HG02642 (cell line): ENCODE measurements around the gene TRDN.
"Not testable (repeated sequence)": the region's sequence is repeated elsewhere in the genome, so short reads cannot be mapped to it uniquely, and the experiment has no call there.

Experiments
- ATAC-seq: cut with Tn5 transposase; IDR thresholded peaks from one replicate; pipeline ENCODE4 v1.9.1; 2021; ENCODE audit warnings: mild to moderate bottlenecking; ENCODE audit not compliant: unreplicated experiment, poor library complexity

Gene TRDN

DNA sequence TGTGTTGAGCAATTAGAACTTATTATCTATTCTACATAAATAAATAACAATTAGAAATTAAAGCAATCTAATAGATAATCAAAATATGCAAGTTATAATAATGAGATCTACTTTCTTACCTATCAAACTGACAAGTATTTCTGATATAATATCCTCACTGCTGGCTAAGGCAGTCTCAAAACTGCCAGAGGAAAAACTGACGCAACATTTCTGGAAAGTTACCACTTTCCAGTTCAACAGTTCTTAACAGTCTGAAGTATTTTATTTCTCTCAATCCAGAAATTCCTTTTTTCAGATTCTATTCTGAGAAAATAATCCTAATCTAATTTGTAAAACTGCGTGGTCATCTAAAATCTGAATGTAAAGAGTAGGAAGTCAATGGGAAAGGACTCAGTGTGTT, 121.0 kb downstream of the TRDN start:
- no peak for ATAC-seq

DNA sequence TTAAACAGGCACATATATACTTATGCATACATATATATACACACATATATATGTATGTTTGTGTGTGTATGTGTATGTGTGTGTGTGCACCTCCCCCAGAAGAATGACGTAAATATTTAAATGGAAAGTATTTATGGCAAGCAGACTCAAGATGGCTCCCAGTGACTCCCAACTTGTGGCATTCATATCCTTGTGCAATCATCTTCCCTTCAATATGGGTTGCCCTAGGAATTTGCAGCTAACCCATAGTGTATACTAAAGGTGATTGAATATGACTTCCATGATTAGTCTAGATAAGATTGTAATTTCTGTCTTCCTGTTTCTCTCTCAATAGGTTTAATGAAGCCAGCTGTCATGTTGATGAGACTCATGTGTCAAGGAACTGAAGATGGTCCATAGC, 127.6 kb downstream of the TRDN start:
- no peak for ATAC-seq

DNA sequence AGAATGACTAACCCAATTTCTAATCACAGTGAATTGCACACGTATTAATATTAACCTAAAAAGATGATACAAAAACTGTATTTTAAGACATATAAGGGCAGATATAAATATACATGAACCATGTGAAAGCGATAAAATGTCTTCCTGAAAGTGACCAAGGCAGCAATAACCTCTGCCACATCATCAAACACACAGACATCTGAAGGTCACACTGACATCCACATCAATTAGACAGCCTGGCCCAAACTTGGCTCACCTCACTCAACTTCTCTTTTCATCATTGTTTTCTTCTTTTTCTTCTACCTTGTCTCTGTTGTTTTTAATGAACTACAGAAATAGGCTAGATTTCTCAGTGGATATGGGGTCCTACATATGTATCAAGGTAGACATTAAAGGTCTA, 128.5 kb downstream of the TRDN start:
- no peak for ATAC-seq

DNA sequence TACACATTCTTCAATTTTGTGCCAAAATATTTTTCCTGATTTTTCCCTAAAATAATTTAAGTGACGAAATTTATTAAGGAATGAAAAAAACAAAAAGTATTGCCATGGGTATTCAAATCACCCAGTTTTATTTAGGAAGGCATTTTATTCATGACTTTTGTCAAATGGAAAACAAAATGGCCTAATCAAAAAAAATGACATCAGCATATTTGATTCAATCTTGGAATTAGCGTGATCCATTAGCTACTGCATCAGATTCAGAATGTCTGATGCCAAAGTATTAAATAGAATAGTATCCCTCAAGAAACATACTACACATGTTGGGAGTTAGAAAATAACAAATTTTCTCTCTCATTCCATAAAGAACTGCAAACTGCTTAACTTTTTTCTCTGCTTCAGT, 129.2 kb downstream of the TRDN start:
- no peak for ATAC-seq

DNA sequence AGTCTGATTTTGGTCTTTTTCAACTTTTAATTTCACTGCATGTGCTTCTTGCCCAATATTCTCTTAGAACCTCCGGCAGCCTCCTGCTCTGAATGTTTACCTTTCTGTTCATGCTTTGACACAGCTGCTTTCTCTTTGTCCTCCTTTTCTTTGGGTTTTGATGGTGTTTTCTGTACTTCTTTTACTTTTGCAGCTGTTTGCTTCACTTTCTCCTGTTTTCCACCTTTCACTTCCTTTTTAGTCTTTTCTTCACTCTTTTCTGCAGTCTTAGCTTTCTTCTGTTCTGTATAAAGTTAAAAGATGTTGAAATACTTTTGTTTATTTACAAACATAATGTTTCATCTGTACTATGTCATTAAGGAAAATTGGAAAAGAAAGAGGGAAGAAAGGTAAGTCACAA, 133.1 kb downstream of the TRDN start:
- ATAC-seq = no peak

DNA sequence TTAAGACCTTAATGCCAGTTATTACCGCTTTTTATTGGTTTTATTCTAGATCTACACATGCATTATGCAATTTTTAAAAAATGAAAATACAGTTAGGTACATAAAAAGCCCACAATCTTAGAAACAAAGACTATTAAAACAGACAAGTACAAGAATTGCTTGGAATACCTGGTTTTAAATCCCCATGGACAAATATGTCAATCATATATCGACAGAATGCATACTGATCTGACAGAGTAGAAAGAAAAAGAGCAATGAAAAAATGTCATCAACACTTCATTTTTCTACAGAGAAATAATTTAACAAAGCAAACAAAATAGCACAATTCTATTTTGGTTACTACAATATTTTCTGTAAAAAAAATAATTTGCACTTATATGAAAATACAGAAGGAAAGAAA, 139.7 kb downstream of the TRDN start:
- ATAC-seq = no peak

DNA sequence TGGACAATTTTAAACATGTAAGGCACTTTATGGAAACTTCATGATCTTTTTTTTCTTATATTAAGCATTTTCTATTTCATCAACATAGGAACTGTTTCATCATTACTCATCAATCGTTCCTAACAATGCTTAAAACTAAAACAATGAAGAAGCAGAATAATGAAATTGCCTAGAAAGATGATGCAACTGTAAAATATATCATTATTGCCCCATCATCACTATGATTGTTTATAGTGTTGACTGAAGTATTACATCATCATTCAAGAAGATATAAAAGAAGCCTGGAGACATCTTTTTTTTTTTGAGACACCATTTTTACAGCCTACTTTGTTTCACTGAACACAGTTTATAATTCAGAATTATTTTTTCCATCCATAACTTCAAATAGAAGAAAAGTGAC, 147.2 kb downstream of the TRDN start:
- ATAC-seq = no peak

DNA sequence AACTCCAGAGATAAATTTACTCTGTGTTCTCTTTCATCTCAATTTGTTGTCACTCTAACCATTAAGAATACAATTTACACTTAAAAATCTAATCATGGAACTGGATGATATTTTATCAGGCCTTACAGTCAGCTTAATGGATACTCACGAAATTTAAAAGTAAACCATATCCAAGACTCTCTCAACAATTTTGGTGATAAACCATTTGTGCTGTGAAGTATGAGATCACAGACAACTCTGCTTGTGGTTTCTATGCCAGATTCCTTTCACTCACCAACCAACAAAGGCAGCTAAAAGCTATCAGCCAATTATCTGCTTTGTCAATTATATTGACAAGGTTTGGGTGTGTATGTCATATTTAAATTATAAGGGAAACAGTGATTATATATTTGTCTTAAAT, 155.8 kb downstream of the TRDN start:
- no peak for ATAC-seq

DNA sequence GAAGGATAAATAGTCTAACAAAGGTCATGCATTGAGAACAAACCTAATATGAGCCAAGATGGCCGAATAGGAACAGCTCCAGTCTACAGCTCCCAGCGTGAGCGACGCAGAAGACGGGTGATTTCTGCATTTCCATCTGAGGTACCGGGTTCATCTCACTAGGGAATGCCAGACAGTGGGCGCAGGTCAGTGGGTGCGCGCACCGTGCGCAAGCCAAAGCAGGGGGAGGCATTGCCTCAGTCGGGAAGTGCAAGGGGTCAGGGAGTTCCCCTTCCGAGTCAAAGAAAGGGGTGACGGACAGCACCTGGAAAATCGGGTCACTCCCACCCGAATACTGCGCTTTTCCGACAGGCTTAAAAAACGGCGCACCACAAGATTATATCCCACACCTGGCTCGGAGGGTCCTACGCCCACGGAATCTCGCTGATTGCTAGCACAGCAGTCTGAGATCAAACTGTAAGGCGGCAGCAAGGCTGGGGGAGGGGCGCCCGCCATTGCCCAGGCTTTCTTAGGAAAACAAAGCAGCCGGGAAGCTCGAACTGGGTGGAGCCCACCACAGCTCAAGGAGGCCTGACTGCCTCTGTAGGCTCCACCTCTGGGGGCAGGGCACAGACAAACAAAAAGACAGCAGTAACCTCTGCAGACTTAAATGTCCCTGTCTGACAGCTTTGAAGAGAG, 164.6 kb downstream of the TRDN start:
- ATAC-seq = not testable (repeated sequence)

DNA sequence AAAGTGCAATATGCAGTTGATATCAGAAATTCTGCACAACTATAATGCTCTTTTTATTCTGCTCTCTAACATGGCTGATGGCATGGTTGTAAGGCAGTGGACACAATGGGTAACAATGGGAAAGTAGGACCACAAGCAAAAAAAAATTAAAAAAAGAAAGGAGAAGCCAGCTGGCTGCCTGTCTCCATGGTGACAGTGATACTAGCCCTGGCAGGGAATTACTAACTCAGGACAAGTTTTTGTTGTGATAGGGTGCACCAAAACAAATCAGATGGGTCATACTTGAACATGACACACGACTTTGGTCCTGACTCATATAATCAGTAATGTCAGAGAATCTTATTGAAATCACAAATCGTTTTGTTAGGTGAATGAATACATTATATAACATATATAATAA, 169.4 kb downstream of the TRDN start:
- no peak for ATAC-seq

DNA sequence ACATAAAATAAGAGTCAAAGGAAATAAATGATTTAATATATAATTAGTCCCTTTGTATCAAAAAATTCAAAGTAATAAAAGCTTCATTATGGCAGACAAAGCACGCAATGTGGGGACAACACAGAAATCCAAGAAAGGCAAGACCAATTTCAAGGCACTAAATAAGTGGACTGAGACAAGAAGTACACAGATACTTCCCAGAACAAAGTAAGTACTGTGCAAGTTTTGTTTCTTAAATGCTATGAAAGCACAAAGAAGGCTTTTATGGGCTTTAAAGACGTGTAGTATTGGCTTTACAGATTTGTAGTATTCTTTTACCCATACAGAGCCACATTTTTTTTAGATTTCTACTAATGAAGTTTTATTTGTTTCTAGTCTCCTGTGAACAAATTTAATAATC, 174.6 kb downstream of the TRDN start:
- ATAC-seq = no peak

DNA sequence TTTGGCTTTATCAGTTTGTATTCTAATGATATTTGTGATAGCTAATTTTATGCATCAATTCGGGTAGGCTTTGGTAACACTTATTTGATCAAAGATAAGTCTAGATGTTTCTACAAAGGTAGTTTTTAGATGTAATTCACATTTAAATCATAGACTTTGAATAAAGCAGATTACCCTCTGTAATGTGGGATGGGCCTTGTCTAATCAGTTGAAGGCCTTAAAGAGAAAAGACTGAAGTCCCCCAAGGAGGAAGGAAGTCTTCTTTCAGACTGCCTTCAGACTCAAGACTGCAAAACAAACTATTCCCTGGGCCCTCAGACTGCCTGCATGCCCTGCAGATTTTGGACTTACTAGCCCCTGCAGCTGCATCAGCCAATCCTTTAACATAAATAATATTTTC, 178.5 kb downstream of the TRDN start:
- no peak for ATAC-seq

DNA sequence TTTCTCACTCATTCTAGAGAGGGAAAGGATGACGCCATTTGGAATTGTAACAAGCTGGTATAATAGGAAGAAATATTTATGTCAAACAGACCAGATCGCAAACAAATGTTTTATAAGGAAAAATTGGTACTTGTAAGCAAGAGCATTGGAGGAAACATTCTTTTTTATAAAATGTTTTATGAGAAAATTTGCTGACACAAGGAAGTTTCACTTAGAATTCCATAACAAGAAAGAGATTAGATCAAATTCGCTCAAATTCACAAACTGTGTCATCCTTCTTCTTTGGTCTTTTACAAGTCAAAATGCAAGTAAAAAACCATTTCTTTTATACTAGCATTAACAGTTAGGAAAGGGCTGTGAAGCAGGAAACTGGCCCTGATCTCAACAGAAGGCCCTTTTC, 179.9 kb downstream of the TRDN start:
- no peak for ATAC-seq

DNA sequence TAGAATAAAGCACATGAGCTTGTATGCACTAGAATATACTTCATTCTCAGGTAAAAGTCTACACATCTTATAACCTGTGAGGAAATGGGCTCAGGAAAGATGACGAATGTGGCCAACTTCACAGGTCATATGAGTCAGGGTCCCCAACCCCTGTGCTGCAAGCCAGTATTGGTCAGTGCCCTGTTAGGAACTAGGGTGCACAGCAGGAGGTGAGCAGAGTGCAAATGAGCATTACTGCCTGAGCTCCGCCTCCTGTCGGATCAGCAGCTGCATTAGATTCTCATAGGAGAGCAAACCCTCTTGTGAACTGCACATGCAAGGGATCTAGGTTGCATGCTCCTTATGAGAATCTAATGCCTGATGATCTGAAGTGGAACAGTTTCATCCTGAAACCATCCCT, 182.3 kb downstream of the TRDN start:
- ATAC-seq = no peak

DNA sequence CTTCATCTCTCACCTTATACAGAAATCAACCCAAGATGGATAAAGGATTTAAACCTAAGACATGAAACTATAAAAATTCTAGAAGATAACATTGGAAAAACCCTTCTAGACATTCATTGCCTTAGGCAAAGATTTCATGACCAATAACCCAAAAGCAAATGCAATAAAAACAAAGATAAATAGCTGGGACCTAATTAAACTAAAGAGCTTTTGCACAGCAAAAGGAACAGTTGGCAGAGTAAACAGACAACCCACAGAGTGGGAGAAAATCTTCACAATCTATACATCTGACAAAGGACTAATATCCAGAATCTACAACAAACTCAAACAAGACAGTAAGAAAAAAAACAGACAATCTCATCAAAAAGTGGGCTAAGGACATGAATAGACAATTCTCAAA, 183.7 kb downstream of the TRDN start:
- not testable (repeated sequence) for ATAC-seq

DNA sequence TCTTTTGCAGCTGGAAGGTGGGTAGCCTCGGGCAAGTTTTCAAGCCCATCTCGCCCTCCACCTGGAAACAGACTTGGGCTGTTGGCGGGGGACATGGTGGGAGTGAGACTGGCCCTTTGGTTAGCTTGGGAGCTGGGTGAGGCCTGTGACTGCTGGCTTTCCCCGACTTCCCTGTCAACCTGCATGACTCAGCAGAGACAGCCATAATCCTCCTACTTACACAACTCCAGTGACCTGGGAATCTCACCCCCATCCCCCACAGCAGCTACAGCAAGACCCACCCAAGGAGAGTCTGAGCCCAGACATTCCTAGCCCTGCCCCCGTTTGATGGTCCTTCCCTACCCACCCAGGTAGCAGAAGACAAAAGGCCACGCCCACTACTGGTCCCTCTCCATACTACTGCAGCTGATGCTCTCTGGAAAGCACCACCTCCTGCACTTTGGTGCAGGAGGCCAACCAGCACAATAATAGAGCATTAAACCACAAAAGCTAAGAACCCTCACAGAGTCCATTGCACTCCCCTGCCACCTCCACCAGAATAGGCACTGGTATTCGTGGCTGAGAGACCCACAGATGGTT, 188.4 kb downstream of the TRDN start:
- no peak for ATAC-seq

DNA sequence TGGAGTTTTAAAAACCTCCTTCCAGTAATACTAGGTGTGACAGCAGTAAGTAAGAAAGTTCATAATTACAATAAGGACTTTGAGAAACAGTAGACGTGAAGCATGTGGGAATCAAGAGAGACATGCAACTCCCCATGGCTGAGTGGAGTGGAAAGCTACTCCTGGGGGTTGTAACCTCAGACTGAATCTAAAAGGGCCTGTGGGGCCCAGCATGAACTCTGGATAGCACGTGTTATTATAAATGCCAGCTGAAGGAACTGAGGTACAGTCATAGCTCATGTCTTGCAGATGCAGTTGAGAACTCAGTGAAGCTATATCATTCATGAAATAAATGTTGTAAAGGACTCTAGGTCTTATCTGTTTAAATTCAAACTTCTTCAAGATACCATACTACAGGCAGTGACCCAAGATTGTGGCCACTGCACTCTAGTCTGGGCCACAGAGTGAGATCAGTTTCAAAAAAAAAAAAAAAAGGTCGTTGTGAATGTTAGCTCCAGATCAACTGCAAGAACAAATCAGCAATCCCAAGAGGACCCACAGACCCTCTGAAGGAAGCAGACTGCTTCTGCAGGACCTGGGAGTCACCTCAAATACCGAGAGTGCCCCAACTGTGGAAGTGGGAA, 189.3 kb downstream of the TRDN start:
- ATAC-seq = no peak

DNA sequence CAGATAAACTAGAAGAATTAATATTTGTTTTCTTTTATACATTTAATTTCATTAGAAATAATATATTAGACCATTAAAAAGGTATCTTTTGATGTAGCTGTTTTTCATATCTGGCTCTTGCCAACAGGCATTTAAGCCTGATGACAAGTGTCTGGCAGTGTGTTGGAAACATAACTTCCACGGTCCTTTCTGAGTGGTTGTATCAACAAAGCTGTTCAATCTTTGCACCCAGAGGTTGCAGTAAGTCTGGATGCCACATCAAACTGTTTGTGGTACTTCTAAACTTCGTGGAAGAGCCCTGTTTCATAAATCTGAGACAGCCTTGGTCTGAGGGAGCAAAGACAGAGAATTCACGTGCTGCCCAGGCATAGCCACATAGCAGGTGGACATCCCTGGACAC, 197.4 kb downstream of the TRDN start:
- ATAC-seq = no peak

DNA sequence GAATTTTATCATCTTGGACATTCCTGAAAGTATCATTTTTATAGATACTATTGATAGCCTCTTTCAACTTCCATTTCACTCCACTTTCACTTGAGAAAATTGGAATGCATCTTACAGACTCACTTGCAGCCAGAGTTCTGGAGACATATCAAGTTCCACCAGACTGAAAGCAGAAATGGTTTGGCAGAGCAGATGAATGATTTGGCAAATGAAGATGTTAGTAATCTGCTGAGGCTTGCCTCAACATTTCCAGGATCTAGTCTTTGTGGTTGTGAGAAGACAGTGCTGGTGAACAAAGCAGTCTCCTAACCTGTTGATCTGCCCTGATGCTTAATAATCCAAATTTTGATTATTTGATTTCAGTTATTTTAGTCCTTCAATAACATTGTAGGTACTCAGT, 202.6 kb downstream of the TRDN start:
- ATAC-seq = no peak

DNA sequence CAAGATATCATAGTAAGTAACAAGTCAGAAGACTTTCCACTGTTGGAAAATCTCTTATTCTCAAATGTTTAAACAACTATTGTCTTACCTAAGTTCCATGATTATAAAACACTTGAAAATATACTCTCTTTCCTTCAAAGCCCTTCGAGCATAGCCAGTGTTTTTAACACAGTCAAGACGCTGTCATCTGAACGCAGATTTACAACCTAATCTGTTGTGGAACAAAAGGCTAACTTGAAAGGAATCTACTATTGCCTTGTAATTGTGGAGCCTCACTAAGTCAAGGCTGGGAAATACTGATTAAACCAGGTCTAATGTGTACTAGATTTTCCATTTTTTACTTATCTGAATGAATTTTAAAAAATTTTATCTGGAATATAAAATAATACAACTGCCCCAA, 205.8 kb downstream of the TRDN start:
- no peak for ATAC-seq

DNA sequence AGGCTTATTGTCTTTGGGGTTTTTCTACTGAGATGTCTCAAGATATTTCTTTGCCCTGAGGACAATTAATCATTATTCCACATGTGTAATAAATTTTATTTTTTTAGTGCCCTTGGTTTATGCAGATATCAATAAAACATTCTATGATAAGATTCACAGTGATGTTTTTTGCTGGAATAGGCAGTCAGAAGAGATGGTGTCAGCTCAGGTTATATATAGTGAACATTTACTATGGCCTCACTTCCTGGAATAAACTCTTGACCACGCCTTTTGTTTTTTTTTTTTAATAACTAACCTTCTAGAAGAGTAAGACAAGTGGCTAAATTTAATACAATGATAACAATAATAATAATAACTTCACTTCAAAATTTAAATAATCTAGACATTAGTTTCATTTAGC, 209.7 kb downstream of the TRDN start:
- no peak for ATAC-seq

DNA sequence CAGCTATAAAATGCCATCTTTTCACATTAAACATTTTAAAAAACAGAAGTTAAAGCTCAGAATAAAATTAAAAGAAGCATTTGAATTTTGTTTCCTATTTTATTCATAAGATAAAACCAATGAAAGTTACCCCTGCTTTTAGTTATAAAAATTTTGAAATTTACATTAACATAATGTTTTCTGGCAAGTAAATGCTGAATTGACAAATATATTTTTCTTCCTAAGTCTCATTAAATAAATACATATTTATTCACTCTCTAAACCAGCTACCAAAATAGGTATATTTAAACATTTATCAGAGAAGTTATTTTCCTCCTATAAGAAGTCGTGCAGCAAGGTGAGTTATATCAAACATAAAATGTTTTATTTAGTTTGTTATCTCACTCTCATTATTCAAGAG, 213.6 kb downstream of the TRDN start:
- ATAC-seq = no peak
